ENCODE data around the gene FYCO1. TPM values are rescaled to one million over a fixed set of nuclear protein-coding genes. Genes with fewer than 3 reads are reported as not detected.
A peak's percentile ranks its signal among the peaks of the same experiment; 100 is the strongest.
"Not testable (repeated sequence)": the region's sequence is repeated elsewhere in the genome, so short reads cannot be mapped to it uniquely, and the experiment has no call there.

The FYCO1 gene
- 26.7 and 32.2 TPM in 2 replicates for total RNA-seq

DNA sequence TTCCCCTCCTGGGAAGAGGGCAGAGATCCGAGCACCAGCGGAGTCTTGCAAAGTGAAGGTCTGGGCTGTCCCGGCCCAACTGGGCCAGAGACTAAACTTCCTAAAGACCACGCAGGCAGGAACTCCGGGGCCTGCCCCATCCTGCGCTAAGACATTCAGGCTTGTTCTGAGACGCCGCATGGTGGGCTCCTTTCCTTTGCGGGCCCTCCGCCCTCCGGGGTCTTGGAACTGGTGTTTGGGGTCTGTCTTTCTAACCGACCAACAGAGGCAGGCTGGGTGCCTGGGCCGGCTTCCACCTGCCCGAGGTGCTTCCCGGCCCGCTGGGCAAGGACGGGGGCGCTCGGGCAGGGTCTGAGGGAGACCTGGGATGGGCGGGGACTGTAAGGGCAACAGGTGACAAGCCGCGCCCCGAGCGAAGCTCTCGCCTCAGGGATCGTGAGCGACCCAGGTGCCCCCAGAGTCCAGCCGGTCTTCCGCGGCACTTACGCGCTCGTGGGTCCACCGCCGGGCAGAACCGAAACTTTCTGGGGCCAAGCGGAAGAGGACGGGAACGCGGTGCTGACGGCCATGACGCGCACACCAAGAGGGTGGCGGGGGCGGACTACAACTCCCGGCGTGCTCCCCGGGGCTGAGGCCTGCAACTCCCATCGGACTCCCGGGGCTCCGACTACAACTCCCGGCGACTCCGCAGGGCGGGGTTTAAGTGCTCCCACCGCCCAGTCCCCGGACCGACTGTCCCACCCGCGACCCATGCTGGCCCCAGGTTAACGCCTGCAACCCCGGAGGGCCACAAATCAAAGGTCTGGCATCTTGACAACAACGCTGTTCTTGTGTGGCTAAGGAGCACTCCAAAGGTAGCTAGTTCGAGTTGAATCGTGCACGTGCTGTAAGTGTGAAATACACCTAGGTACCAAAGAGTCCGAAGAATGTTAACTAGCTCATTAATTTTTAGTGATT is at the start of gene FYCO1:
FYCO1 (minus strand) TSS at position 589 of the 957 bp plus-strand sequence. CDS start 10,914 bp downstream, outside the sequence.
- H3K36me3 ChIP-seq (ENCODE audit: control insufficient read depth, insufficient read depth, low read length): no peaks in the 10 kb centered on the region
- TF ChIP-seq, protein P1, sequence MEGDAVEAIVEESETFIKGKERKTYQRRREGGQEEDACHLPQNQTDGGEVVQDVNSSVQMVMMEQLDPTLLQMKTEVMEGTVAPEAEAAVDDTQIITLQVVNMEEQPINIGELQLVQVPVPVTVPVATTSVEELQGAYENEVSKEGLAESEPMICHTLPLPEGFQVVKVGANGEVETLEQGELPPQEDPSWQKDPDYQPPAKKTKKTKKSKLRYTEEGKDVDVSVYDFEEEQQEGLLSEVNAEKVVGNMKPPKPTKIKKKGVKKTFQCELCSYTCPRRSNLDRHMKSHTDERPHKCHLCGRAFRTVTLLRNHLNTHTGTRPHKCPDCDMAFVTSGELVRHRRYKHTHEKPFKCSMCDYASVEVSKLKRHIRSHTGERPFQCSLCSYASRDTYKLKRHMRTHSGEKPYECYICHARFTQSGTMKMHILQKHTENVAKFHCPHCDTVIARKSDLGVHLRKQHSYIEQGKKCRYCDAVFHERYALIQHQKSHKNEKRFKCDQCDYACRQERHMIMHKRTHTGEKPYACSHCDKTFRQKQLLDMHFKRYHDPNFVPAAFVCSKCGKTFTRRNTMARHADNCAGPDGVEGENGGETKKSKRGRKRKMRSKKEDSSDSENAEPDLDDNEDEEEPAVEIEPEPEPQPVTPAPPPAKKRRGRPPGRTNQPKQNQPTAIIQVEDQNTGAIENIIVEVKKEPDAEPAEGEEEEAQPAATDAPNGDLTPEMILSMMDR (IDR thresholded peaks at IDR 0.05; ENCODE audit: insufficient read depth, low read length, poor library complexity, severe bottlenecking): no peak
- no peaks in the 10 kb centered on the region for H3K27me3 ChIP-seq (ENCODE audit: control insufficient read depth, insufficient read depth, low read length)
- H3K4me3 ChIP-seq (ENCODE audit: low read depth, low read length): peak within 1 kb of the TSS; percentile 77
- peak; percentile 63 for DNase-seq (ENCODE audit: low read depth)

DNA sequence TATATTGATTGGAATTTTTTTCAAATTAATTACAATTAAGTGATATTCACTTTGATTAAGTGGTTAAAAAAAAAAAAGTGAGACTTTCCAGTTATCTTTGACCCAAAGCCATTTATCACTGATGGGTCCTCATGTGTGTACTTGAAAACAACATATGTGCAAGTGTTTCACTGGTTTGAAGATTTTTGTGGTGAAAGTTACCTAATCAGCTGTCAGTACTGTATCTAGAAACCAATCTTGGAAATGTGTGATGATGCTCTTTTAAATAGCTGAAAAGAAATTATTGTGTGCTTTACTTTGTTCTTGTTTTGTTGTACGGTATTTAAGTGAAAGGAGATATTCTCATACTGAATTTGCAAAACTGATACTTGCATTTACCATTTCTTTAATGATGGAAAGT is 43.3 kb upstream of the FYCO1 start:
- TF ChIP-seq, protein P1 (IDR thresholded peaks at IDR 0.05; ENCODE audit: insufficient read depth, low read length, poor library complexity, severe bottlenecking): no peak
- no peak for DNase-seq (ENCODE audit: low read depth)
- H3K27me3 ChIP-seq (ENCODE audit: control insufficient read depth, insufficient read depth, low read length): no peaks in the 10 kb centered on the region
- no peak overlapping the region for H3K4me3 ChIP-seq (ENCODE audit: low read depth, low read length)
- H3K36me3 ChIP-seq (ENCODE audit: control insufficient read depth, insufficient read depth, low read length): no peaks in the 10 kb centered on the region

DNA sequence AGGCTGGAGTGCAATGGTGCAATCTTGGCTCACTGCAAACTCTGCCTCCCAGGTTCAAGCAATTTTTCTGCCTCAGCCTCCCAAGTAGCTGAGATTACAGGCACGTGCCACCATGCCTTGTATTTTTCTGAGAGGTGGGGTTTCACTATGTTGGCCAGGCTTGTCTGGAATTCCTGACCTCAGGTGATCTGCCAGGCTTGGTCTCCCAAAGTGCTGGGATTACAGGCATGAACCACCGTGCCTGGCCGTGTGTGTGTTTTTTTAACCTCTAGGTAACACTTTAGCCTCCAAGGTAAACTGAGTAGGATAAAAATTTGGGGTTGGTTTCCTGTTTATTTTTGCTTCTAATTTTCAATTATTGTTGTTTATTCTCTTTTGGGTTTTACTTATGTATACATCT is 42.4 kb upstream of the FYCO1 start:
- DNase-seq (ENCODE audit: low read depth); H3K4me3 ChIP-seq (ENCODE audit: low read depth, low read length); H3K27me3 ChIP-seq (ENCODE audit: control insufficient read depth, insufficient read depth, low read length); H3K36me3 ChIP-seq (ENCODE audit: control insufficient read depth, insufficient read depth, low read length): not testable (repeated sequence)

DNA sequence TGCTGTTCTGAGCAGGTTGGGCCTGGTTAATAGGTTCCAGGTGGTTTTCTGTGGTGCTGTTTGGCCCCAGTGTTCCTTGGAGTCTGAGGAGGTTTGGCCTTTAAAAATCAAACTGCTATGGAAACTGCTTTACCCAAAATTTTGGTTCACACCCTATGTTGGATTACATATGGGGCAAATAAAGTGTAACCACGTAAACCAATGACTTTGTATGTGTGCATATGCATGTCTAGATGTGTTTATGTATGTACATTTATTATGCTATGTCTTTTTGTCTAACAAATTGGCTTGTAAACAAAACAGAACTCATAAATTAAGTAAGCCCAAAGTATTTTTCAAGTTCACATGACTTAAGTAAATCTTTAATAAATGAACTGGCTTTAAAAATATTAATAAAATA is 40.6 kb upstream of the FYCO1 start:
- no peak for DNase-seq (ENCODE audit: low read depth)
- TF ChIP-seq, protein P1 (IDR thresholded peaks at IDR 0.05; ENCODE audit: insufficient read depth, low read length, poor library complexity, severe bottlenecking): no peak
- H3K27me3 ChIP-seq (ENCODE audit: control insufficient read depth, insufficient read depth, low read length): peaks cover 2% of the 10 kb centered on the region
- H3K36me3 ChIP-seq (ENCODE audit: control insufficient read depth, insufficient read depth, low read length): no peaks in the 10 kb centered on the region
- H3K4me3 ChIP-seq (ENCODE audit: low read depth, low read length): no peak overlapping the region

DNA sequence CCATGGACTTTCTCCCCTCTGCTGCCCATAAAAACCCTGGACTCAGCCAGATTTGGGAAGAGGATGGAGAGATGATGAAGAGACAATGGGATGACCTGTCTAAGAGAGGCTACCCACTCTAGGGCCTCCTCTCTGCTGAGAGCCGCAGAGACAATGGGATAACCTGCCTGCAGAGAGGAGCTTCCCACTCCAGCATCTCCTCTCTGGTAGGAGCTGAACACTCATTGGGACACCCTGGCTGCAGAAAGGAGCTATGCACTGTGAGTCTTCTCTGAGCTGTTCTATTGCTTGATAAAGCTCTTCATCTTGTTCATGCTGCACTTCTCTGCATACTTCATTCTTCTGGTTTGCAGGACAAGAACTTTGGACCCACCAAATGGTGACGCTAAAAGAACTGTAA is 36.1 kb upstream of the FYCO1 start:
- no peaks in the 10 kb centered on the region for H3K36me3 ChIP-seq (ENCODE audit: control insufficient read depth, insufficient read depth, low read length)
- TF ChIP-seq, protein P1 (IDR thresholded peaks at IDR 0.05; ENCODE audit: insufficient read depth, low read length, poor library complexity, severe bottlenecking): no peak
- no peak overlapping the region for H3K4me3 ChIP-seq (ENCODE audit: low read depth, low read length)
- peaks cover 2% of the 10 kb centered on the region for H3K27me3 ChIP-seq (ENCODE audit: control insufficient read depth, insufficient read depth, low read length)
- DNase-seq (ENCODE audit: low read depth): no peak

DNA sequence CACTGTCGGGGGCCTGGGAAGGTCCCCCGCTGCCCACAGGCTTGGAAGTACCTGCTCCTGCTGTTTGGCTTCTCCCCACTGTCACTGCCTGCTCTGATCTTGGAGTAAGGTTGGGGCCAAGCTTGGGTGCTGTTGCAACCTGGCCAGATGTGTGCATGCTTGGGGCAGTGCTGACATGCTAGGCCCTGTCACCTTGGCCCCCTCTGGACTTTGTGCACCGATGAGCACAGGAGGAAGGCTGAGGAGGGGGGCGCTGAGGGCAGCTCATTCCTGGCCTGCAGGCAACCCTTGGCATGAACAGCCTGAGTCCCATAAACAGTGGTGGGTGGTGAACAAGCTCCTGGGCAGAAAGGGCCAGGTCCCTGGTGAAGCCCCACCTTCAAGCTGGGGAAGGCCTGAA is 35.6 kb upstream of the FYCO1 start:
- TF ChIP-seq, protein P1 (IDR thresholded peaks at IDR 0.05; ENCODE audit: insufficient read depth, low read length, poor library complexity, severe bottlenecking): no peak
- Histone ChIP-seq H3K4me3 (ENCODE audit: low read depth, low read length) (no peak overlapping the region), H3K27me3 (ENCODE audit: control insufficient read depth, insufficient read depth, low read length) (peaks cover 2% of the 10 kb centered on the region), H3K36me3 (ENCODE audit: control insufficient read depth, insufficient read depth, low read length) (no peaks in the 10 kb centered on the region)
- no peak for DNase-seq (ENCODE audit: low read depth)
